ENCODE data around the gene TMEM150B. TPM values are rescaled to one million over a fixed set of nuclear protein-coding genes. Genes with fewer than 3 reads are reported as not detected.
A peak's percentile ranks its signal among the peaks of the same experiment; 100 is the strongest.

The TMEM150B gene
- total and polyA plus RNA-seq, 2 of the 13 experiments (the other 11 are each of a cell fraction or from before 2014, with no cell fraction given): 1.3 to 1.8 TPM

- no peak for TF ChIP-seq CSRNP2 (CRISPR knock-in tag; conservative IDR thresholded peaks at IDR 0.05; ENCODE audit: low read depth)
- TF ChIP-seq TCF7 (IDR thresholded peaks at IDR 0.05; ENCODE audit: low read depth): 0 out of 2 replicates have a peak, but pooled peaks have one; percentile 8
- peak; percentile 63; the same call in 1 of the 2 replicates for TF ChIP-seq KDM6A (CRISPR knock-in tag; IDR thresholded peaks at IDR 0.05; ENCODE audit: low read depth)
- no peak for TF ChIP-seq CREB3 (CRISPR knock-in tag; IDR thresholded peaks at IDR 0.05)
- TF ChIP-seq SPEN (CRISPR knock-in tag; IDR thresholded peaks at IDR 0.05; ENCODE audit: low read depth): peak; percentile 62
- TF ChIP-seq NR2C2 (CRISPR knock-in tag; IDR thresholded peaks at IDR 0.05; ENCODE audit: borderline replicate concordance): peak; percentile 40; the same call in 1 of the 2 replicates
- no peak for TF ChIP-seq ZNF484 (CRISPR knock-in tag; IDR thresholded peaks at IDR 0.05; ENCODE audit: borderline replicate concordance, low read depth)
- 0 out of 2 replicates have a peak, but pooled peaks have one; percentile 25 for TF ChIP-seq TARDBP (CRISPR knock-in tag; IDR thresholded peaks at IDR 0.05)
- TF ChIP-seq UBTF (CRISPR knock-in tag; IDR thresholded peaks at IDR 0.05): peak; percentile 46
- no peak for TF ChIP-seq ZNF746 (CRISPR knock-in tag; IDR thresholded peaks at IDR 0.05)
- TF ChIP-seq AFF4 (CRISPR knock-in tag; IDR thresholded peaks at IDR 0.05): no peak
- TF ChIP-seq MTA3 (CRISPR knock-in tag; IDR thresholded peaks at IDR 0.05): no peak
- TF ChIP-seq MAX (IDR thresholded peaks at IDR 0.05): peak; percentile 43; the same call in 1 of the 2 replicates
- TF ChIP-seq KAT8 (CRISPR knock-in tag; IDR thresholded peaks at IDR 0.05): peak; percentile 67
- no peak for TF ChIP-seq ZNF556 (CRISPR knock-in tag; IDR thresholded peaks at IDR 0.05; ENCODE audit: borderline replicate concordance)
- no peak for TF ChIP-seq ZNF577 (CRISPR knock-in tag; IDR thresholded peaks at IDR 0.05; ENCODE audit: borderline replicate concordance, low read depth)
- TF ChIP-seq BORCS8-MEF2B (CRISPR knock-in tag; IDR thresholded peaks at IDR 0.05): peak; percentile 71; the same call in 1 of the 2 replicates
- TF ChIP-seq RAD51 (IDR thresholded peaks at IDR 0.05; ENCODE audit: borderline replicate concordance): no peak
- TF ChIP-seq ATF3 (CRISPR knock-in tag; IDR thresholded peaks at IDR 0.05): peak; percentile 93
These were observed 8.7 kb upstream of the TMEM150B start (continued) for GRCh38 chr19:55333870-55334269.

Data from HepG2 (cell line).